GM21515 (cell line): ENCODE data around the gene NDUFA8.
"Not testable (repeated sequence)": the region's sequence is repeated elsewhere in the genome, so short reads cannot be mapped to it uniquely, and the experiment has no call there.

Source experiments
- ATAC-seq: cut with Tn5 transposase; IDR thresholded peaks from one replicate; pipeline ENCODE4 v1.9.1; 2021; ENCODE audit not compliant: unreplicated experiment

The NDUFA8 gene

DNA sequence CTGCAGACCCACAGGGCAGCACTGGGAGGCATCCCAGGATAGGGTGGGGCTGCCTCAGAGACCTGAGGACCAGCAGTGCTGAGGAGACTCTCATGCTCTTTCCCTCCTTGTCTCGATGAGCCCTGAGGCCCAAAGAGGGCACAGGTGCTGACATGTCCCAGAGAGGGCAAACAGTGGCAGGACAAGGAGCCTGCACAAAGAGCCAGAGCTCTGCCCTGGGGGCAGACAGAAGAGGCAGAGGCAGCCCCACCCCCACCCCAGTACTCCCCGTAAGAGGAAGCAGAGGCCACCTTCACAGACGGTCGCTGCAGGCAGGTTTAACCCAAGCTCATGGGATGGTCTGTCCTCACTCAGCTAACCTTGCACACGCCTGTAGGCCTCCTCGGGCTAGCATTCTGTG lies 37.1 kb downstream of the NDUFA8 start:
- ATAC-seq, result no peak

- no peak for ATAC-seq
These were observed 37.6 kb downstream of the NDUFA8 start for GRCh38 chr9:122121931-122122330.

DNA sequence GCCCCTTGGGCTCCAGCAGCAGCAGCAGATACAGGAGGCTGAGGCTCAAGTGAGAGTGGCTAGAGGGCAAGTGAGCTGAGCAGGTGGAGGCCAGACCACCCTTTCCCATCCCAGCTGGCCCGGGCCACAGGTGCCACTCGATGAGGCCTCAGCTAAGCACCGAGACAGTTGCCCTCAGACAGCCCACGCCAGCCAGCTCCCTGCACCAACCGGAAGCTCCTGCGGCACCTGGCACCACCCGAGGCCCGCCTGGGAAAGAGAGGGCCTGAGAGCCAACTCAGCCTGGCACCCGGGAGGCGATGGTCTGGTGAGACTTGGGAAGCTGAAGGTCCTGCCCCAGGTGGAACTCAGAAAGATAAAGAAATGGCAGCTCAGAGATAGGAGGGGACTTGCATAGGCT lies 38.2 kb downstream of the NDUFA8 start:
- ATAC-seq, result no peak

- no peak for ATAC-seq
These were observed 39.1 kb downstream of the NDUFA8 start for GRCh38 chr9:122120316-122121071.

DNA sequence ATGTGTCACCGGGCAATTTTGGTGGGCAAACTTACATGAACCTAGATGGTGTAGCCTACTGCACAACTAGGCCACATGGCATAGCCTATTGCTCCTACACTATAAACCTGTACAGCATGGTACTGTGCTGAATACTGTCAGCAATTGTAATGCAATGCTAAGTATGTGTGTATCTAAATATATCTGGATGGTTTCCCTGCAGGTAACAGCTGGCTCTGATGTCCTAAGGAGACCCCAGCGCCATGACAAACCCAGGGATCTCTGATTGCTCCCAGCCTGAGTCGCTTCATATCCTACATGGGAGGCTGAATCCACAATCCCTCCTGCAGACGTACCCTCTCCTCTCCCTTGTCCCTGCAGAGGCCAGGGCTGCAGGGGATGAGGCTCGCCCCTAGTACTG lies 39.9 kb downstream of the NDUFA8 start:
- ATAC-seq, result no peak

DNA sequence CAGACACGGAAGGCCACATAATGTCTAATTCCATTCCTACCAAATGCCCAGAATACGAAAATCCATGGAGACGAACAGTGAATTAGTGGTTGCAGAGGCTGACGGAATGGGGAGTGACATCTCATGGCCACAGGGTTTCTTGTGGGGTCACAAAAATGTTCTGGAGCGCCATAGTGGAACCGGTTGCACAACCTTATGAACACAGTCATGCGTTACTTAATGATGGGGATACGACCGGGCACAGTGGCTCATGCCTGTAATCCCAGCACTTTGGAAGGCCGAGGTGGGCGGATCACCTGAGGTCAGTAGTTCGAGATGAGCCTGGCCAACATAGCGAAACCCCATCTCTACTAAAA lies 40.4 kb downstream of the NDUFA8 start:
- ATAC-seq, result no peak

- ATAC-seq, result no peak
These were observed 41.0 kb downstream of the NDUFA8 start for GRCh38 chr9:122118343-122119165.

- not testable (repeated sequence) for ATAC-seq
These were observed 42.3 kb downstream of the NDUFA8 start for GRCh38 chr9:122117241-122117640.

DNA sequence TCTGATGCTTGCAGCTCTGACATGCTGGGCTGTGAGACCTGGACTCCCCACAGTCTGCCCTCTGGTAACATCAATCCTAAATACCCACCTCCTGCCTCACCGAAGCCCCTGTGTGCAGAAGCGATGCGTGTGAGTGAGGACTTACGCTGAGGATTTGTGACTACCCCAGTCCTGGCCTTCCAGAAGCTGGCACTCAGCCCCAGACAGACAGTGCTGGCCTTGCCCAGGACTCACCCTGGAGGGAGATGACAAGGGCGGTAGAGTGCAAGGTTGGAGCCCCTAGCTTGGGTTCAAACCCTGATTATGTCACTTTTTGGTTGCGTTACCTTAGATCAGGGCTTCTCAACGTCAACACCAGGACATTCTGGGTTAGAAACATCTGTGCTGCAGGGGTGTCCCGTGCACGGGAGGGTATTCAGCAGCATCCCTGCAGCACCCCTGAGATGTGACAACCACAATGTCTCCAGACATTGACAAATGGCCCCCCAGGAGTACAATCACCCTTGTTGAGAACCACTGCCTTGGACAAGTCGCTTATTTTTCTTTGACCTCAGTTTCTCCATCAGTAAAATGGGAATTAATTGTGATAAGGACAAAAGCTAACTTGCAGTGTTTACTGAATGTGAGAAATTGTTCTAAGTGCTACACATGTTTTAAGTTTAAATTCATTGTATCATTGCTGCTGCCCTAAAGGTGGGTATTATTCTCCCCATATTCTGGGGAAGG lies 43.0 kb downstream of the NDUFA8 start:
- ATAC-seq, result no peak

- ATAC-seq, result no peak
These were observed 43.5 kb downstream of the NDUFA8 start for GRCh38 chr9:122116040-122116439.

- ATAC-seq, result no peak
These were observed 44.2 kb downstream of the NDUFA8 start for GRCh38 chr9:122115176-122116035.

GRCh38 chr9:122113574-122113973 lies 46.0 kb downstream of the NDUFA8 start:
- ATAC-seq, result no peak

GRCh38 chr9:122112238-122112637 lies 47.3 kb downstream of the NDUFA8 start:
- no peak for ATAC-seq

DNA sequence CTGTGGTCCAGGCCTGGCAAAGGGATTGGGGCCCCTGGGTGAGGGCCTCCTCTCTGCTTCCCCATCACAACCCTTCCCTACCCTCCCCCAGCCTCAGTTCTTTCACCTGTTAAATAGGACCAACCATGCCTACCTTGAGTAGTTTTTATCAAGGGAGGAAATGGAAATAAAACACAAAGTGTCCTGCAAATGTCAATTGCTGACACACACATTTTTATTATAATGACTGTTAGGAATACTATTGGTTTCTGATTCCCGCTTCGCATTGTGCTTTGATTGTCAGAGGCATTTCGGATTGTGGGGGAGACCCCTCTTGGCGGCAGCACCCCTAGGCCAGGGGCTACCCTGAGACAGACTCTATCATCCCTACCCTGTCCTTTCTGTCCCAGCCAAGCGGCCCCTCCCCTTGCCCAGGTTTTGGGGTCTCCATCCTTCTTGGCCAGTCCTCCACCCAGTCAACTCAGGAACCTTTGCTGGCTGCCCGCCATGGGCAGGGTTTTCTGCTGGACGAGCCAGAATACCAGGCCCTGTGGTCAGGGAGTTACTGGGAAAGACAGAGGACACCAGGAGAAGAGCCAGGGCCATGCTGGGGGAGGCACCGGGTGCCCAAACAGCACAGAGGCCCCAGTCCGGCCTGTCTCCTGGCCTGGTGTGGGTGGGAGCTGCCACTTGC lies 48.0 kb downstream of the NDUFA8 start:
- ATAC-seq, result no peak

DNA sequence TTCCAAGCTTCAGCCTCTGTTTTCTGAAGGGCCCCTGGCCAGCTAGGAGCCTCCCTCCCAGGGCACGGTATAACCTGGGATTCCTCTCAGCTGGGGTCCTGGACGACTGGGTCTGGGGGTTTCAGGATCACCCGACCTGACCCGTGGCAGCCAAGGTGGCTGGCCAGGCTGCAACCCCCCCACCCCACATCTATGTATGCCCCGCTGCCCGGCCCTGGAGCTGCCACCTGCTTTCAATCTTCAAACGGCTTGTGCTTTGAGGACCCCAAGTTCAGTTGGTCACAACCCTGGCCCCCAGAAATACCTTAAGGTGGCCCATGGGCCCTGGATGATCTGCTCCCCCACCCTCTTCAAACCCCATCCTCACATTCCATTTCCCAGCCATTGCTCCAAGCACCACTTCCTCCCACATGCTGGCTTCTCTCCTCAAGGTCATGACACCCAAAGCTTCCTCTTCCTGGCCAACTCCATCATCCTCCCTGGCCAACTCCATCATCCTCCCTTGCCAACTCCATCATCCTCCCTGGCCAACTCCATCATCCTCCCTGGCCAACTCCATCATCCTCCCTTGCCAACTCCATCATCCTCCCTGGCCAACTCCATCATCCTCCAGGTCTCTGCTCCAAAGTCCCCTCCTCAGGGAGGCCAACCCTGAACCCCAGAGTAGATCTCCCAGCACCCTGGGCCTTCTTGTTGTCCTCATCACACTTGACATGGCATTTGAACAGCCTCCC lies 49.3 kb downstream of the NDUFA8 start:
- ATAC-seq, result no peak

- ATAC-seq, result no peak
These were observed 50.4 kb downstream of the NDUFA8 start for GRCh38 chr9:122109035-122109813.

GRCh38 chr9:122107291-122107805 lies 52.2 kb downstream of the NDUFA8 start:
- no peak for ATAC-seq

DNA sequence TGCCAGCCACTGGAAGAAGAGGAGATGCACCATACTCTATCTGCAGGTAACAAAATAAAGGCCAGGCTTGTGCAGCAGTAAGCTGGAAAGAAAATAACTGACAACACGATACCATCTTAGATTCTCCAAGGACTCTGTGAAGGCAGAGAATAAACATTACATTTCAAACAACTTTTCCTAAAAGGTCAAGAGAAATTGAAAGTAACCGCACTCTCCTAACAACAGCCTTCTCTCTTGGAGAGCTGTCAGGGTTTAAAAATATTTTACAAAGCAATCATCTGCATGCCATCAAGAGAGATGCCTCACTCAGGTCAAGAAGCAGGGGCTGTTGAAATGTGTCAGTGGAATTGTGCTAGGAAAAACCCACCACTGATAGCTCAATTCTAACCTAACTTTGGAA lies 53.0 kb downstream of the NDUFA8 start:
- ATAC-seq, result no peak

DNA sequence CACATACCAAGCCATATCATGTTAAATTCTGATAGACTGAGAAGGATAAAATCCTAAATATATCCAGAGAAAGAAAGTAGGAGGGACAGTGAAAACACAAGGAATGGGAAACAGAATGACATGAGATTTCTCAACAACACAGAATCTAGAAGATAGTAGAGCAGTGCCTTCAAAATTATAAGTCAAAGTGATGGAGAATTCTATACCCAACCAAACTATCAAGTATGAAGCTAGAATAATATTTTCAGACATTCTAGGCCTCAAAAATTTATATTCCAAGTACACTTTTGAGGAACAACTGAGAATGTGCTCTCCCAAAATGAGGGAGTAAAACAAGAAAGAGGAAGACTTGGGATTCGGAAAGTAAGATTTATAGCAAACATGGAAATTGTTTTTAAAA lies 55.6 kb downstream of the NDUFA8 start:
- ATAC-seq, result no peak
